GM19463 (cell line): ENCODE measurements around the gene MPHOSPH9.

Experiments used
- ATAC-seq: cut with Tn5 transposase; IDR thresholded peaks from one replicate; pipeline ENCODE4 v1.9.1; 2021; ENCODE audit warnings: mild to moderate bottlenecking, moderate library complexity; ENCODE audit not compliant: unreplicated experiment

MPHOSPH9 gene

DNA sequence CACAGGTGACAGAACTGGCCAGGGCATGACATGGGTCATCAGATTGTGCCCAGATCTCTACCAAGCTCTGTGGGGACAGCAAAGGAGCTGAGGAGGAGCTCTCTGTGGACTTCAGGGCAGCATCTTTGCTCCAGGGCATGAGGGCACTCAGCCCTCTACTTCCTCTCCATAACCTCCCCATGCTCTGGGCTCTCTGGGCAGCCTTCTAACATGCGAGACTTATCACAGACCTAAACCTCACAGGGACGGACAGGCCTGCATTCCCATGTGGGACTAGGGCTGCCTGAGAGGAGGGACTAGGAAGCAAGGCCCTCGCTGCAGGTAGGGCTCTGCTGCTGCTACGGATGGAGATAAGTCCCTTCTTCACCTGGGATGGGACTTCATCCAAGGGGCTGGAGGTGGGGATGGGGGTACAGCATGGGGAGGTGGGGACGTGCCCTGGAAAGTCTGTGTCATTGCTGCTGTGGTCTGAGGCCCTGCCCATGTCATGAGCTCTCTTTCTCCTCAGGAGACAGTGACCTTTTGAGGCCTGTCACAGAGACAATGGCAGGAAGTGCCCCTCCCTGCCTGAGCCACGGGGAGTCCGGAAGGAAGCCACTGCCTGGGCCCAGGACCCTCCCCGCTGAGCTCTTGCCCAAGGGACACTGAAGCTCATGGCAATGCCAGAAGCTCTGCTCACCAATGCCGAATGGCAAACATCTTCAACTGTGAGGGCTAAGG, 126.1 kb downstream of the MPHOSPH9 start:
- no peak for ATAC-seq

GRCh38 chr12:123105211-123105826, 127.6 kb downstream of the MPHOSPH9 start:
- ATAC-seq: no peak

DNA sequence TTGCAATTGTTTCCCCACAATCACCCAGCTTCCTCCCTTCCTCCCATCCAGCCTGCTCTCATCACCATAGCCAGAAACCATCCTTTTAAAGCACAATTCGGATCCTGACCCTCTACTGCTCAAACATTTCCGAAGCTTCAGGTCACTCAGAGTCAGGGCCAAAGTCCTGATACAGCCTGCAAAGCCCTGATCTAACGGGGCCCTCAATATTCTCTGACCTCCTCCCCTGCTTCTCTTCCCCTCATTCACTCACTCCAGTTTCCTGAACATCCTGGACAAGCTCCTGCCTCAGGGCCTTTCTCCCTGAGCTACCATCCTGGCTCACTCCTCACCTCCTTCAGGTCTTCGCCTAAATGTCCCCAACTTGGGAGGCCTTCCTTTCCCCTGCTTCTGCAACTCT, 128.1 kb downstream of the MPHOSPH9 start:
- ATAC-seq: no peak
